DMS79 (cell line): ENCODE measurements around the gene SHLD1.
"Not testable (repeated sequence)": the region's sequence is repeated elsewhere in the genome, so short reads cannot be mapped to it uniquely, and the experiment has no call there.

ENCODE experiments used
- DNase-seq: peaks from one replicate; lab custom pipeline; 2025; lab: John Stamatoyannopoulos, UW

SHLD1 gene

DNA sequence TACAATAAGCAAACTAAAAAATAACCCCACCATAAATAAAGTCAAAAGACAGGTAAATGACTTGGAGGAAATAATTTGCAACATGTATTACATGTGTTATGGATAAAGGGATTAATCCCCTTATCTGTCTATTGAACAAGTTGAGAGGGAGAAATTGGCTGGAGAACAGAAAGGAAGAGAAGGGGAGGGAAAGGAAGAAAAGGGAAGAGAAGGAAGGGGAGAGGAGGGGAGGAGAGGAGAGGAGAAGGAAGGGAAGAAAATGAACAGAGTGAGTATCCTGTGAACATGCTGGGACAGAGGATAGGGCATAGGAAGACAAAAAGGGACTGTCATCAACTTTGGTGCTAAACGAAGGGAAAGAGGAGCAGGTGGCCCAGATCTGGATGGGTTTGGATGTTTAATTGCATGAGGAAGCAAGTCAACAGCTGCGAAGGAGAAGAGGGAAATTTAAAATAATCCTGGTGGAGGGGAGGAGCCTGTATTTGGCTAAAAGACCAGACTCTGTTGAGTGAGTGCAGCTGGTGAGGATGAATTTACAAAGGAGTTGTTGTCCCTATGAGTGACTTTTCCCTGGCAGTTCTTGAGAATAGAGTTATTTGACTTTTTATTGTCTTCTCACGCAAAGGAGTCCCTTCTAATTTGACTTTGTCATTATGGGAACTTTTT lies 14.2 kb upstream of the SHLD1 start:
- no peak for DNase-seq

DNA sequence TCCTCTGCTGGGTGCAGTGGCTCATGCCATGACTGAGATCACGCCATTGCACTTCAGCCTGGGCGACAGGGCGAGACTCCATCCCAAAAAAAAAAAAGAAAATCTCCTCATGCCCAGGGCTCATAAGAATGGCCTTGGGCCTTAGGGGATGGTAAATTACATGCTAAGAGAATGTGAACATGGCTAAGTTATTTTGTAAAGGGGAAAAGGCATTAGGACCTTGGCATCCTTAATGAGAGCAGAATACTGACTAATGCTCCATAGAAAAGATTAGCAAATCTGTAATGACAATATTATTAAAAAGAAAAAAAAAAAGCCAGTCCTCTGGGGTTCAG lies 12.6 kb upstream of the SHLD1 start:
- DNase-seq: no peak

DNA sequence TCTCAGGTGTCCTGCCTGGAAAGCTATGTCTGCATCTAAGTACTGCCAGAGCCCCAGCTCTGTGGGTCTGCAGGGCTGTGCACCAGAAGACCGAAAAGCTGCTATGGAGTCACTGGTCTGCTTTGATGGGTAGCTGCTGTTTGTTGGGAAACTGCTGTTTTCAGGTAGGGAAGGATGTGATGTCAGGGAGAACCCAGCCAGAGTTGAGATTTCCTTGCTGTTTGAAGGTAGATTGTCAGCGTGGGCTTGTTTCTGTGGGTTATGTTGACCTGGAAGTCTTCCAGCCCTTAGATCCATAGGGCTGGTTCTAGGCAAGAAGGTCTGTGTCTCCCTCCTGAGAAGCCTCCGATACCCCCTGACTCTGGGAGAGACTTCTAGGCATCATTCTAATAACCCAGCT lies 12.2 kb upstream of the SHLD1 start:
- no peak for DNase-seq

DNA sequence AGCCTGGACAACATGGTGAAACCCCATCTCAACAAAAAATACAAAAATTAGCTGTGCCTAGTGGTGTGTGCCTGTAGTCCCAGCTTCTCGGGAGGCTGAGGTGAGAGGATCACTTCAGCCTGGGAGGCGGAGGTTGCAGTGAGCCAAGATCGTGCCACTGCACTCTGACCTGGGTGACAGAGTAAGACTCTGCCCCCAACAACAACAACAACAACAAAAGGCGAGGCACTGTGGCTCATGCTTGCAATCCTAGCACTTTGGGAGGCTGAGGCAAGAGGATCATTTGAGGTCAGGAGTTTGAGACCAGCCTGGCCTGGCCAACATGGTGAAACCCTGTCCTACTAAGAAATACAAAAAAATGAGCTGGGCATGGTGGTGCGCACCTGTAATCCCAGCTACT lies 9.6 kb upstream of the SHLD1 start:
- DNase-seq: not testable (repeated sequence)

DNA sequence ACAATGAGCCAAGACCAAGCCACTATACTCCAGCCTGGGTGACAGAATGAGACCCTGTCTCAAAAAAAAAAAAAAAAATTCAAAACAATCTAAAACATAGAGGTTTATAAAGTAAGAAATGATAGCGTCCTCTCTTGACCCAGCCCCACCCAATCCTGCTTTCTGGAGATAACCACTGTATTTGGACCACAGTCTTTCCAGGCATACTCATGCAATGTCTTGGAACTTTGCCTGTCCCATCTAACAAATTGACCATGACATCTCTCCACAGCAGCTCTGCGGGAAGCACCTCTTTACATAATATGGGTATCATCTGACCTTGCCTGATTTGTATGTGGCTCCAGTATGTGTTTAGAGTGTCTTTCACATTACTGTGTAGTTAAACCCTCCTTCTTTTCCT lies 9.1 kb upstream of the SHLD1 start:
- peak; percentile 56 for DNase-seq

DNA sequence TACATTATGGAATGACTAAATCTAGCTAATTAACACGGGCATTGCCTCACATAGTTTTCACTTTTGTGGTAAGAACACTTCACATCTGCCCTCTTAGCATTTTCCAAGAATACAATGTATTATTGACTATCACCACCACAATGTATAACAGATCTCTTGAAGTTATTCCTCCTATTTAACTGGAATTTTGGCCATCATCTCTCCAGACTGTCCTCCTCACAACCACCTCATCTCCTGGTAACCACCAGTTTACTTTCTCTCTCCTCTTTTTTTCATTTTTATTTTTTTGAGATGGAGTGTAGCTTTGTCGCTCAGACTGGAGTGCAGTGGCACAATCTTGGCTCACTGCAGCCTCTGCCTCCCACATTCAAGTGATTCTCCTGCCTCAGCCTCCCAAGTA lies 8.2 kb upstream of the SHLD1 start:
- DNase-seq: no peak

DNA sequence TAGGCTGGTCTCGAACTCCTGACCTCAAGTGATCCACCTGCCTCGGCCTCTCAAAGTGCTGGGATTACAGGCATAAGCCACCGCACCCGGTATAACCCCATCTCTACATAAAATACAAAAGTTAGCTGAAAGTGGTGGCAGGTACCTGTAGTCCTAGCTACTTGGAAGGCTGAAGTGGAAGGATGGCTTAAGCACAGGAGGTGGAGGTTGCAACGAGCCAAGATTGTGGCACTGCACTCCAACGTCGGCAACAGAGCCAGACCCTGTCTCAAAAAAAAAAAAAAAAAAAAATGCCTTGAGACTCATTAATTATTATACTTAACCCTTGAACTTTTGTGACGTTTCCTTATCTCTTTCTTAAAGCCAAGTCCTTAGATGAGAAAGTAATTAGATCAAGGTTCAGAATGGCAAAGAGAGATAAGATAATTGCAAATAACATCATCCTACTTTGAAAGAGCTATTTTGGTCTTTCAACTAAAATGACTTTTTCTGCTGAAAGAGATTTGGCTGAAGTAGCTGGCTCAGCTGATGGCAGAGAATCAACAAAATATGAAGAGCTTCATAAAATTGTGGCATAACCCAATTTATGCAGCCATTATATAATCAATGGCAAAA lies 4.7 kb upstream of the SHLD1 start:
- DNase-seq: no peak

DNA sequence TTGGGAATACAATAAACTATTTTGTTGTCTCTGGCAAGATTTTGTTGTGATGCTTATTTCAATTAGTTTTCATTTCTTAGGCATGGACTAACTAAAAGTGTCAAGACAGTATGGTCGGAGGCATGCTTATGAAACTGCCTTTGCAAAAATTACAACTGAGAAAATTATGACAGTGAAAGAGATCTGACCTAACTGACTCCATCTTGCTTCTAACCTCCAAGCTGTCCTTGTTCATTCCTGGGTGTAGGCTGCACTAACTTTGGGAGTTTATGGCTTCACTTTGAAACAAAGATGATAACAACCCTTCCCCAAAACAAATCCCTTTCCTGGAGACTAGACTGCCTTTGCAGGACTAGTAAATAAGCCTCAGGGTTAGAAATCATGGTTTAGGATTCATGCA lies 4.1 kb upstream of the SHLD1 start:
- DNase-seq: no peak

DNA sequence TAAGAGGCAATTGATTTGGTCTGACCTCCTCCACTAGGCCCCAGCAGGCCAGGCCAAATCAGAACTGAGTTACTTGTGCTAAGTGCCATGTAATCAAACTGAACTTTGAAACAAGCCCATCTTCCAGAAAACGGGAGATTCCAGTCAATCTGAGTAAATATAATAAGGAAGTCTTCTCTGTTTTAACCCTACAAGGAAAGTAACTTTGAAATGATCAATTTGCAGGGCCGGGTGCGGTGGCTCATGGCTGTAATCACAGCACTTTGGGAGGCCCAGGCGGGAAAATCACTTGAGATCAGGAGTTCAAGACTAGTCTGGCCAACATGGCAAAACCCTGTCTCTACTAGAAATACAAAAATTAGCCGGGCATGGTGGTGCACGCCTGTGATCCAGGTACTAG lies 2.0 kb upstream of the SHLD1 start:
- DNase-seq: no peak

DNA sequence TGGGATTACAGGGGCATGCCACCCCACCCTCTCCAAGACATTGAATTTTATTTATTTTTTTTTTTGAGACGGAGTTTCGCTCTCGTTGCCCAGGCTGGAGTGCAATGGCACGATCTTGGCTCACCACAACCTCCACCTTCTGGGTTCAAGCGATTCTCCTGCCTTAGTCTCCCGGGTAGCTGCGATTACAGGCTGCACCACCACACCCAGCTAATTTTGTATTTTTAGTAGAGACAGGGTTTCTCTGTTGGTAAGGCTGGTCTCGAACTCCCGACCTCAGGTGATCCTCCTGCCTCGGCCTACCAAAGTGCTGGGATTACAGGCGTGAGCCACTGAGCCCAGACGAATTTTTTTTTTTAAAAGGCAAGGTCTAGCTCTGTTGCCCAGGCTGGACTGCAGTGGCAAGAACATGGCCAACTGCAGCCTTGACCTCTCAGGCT lies 669 bp upstream of the SHLD1 start:
- DNase-seq: not testable (repeated sequence)

DNA sequence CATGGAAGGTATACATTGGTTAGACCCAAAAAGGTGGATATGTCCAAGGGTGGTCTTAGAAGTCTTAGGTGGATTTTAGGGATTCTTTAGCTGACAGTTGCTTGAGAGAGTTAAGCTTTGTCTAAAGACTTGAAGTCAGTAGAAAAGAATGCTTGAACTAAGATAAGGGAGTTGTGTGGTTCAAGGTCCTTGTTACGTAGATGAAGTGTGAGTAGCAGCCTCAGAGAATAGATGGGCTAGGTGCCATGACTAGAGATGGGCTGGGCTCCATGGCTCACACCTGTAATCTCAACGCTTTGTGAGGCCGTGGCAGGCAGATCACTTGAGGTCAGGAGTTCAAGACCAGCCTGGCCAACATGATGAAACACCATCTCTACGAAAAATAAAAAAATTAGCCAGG lies 1.7 kb downstream of the SHLD1 start:
- no peak for DNase-seq

DNA sequence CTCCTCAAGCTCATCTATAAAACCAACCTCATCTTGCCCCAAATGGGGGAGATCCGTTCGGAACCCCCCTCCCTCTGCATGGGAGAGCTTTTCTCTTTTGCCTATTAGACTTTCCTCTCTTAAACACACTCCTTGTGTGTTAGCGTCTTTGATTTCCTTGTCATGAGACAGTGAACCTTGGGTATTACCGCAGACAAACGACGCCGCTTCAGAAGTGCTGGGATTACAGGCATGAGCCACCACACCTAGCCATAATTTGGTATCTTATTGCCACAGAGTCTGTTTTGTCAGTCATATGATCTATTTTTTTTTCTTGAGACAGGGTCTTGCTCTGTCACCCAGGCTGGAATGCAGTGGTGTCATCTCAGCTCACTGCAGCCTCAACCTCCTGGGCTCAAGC lies 3.6 kb downstream of the SHLD1 start:
- no peak for DNase-seq

DNA sequence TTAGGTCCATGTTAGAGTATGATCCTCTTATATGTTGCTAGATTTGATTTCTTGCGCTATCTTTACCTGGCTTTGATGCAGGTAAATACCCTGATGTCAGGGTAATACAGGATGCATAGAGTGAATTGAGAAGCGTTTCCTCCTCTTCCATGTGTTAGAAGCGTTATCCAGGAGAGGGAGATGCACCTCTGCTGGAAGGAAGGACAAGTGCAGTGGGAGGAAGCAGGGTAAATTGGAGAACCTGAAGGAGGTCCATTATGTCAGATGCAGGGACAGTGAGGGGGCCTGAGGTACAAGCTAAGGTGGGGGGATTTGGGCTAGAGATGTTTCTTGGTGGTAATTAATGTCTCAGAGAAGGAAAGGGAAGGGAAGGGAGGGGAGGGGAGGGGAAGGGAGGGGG lies 7.7 kb downstream of the SHLD1 start:
- DNase-seq: no peak

DNA sequence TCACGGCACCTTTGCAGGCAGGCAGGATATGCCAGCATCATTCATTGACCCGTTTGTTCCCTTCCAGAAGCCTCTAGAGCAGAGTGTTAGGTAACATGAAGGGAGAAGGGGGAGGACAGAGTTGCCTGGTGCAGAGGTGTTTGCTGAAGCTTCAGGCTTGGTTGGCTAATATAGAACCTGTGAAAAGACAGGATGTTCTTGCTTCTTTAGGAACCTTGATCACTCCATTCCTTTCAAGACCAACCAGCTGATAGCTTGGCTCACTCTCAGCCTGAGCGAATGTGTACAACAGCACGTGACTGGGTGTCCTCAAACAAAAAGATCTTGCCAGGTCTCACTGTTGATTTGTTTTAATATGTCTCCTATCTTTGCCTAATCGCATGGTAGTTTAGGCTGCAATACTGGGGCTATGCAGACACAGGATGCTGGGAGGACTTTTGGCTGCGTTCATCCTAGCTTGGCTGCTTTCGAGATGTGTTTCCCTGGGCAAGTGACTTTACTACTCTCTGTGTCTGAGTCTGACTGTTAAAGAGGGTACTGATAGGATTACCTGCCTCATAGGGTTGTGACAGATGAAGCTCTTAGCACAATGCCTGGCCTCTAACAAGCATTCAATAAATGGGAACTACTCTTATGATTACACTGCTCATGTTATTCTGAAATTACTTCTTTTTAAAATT lies 16.0 kb downstream of the SHLD1 start:
- no peak for DNase-seq

DNA sequence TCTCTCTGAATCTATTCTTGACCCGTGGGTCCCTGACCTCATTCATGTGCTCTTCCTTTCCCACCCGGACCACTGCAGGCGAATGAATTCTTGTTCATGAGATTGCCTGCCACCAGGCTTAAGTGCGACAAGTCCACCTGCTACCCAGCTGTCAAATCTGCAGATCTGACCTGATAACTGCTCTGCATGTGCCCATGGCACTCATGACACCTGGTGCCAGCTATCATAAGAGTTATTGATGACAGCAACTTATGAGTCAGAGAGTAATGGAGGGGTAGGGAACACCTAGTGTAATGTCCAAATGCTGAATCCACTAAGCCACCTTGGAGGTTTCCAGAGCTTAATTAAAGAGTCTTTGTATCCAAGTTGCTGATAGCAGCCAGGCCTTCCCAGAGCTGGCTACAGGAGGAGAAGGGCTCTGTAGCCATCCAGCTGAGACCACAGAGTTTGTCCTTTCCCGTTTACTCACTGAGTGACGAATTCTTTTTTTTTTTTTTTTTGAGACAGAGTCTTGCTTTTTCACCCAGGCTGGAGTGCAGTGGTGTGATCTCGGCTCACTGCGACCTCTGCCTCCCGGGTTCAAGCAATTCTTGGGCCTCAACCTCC lies 17.4 kb downstream of the SHLD1 start:
- DNase-seq: no peak

DNA sequence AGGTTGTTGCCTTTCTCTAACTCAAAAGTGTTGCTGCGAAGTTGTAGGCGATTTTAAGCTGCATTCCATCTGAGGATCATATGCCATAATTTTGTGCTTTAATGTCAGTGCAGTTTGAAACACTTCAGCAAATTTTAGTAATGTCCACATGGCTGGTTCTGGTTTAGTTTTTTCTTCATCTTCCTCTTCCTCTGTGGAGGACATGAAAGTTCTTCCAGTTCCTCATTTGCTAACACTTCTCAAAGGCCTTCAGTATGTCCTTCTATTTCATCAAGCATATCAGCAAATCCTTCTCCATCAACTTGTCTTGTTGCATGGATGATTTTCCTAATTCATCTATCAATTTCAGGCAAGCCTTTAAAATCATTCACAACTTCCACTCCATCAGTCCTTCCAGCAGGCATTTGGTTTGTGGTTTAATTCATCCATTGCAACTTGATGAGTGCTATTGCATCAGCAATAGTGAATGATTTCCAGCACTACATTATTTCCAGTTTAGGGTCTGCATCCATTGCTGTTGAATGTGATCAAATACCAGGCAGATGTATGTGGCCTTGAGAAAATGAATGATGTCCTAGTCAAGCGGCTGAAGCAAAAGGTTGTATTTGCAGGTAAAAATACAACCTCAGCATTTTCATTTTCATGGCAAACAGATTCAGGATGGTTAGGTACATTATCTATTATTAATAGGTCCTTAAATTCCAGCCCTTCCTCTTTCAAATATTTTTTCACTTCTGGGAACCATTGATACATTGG lies 20.2 kb downstream of the SHLD1 start:
- DNase-seq: no peak

DNA sequence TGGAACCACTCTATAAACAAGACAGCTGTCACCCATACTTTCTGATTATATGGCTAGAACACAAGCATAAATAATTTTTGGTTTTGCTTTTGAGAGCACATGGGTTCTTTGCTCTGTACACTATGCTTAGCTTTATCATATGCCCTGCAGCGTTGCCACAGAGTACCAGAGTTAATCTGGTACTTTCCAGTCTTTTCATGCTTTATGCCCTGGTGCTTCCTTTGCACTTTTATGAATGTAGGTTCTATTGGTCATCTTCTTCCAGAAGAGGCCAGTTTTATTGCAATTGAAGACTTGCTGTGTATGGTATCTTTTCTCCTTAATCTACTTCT lies 20.8 kb downstream of the SHLD1 start:
- DNase-seq: no peak

DNA sequence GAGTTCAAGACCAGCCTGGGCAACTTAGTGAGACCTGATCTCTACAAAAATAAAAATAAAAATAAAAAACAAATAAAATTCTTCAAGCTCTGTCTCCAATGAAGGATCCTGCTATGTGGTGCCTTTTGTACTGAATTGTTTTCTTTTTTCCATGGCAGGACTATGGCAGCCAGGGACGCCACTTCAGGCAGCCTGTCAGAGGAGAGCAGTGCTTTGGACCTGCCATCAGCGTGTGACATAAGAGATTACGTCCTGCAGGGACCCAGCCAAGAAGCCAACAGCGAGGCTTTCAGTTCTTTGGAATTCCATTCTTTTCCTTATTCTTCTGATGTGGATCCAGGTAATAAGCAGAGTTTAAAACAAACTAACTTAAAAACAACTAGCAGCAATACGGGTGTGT lies 22.5 kb downstream of the SHLD1 start:
- DNase-seq: no peak

DNA sequence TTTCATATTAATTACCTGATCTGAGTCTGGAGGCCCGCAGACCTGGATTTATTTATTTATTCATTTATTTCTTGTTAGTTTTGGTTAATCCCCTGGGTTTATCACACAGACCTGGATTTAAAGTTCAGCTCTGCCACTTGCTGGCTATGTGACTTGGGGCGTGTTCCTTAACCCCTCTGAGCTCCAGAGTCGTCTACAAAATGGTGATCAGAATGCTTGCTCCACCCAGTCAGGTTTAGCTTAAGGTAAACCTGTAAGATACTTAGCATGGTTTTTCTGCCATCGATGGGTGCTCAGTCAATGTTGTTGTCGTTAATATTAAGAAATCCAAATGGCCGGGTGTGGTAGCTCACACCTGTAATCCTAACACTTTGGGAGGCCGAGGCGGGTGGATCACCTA lies 23.4 kb downstream of the SHLD1 start:
- no peak for DNase-seq

DNA sequence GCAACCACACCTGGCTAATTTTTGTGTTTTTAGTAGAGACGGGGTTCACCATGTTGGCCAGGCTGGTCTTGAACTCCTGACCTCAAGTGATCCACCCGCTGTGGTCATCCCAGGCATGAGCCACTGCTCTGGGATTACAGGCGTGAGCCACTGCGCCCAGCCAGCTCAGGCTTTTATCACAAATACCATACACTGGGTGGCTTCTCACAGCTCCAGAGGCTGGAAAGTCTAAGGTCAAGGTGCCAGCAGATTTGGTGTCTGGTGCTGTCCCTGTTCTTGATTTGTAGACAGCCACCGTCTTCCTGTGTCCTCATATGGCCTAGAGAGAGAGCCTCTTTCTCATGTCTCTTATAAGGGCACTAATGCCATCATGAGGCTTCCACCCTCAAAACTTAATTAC lies 25.9 kb downstream of the SHLD1 start:
- DNase-seq: no peak

DNA sequence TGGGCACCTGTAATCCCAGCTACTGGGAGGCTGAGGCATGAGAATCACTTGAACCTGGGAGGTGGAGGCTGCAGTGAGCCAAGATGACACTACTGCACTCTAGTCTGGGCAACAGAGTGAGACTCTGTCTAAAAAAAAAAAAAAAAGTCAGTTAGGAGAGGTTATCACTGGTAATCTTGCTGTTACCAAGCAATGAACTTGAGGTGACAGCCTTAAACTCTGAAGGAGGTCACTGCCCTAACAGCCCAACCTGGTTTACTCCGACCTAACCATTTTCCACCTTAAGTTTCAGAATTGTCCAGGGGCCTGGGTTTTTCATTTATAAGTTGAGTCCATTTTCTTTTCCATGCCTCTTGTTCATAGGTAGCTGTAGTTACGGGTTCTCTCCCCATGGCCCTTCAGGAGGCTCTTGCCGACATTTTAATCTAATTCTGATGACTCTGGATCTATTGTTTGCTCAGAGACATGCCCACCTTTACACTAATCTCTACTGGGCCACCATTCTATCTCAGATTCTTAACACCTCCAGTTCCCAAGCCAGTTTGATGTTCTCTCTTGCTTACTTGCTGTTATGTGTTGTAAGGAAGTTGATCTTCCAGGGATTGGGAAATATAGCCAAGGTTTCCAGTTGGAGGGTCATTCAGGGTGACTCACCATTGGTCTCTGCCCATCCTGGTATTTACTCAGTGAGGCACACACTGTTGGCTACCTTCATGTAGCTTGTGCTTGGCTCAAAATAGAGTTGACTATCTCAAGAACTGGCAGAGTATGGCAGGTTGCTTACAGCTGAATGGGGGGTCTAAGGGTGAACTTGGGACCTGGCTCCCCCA lies 29.1 kb downstream of the SHLD1 start:
- DNase-seq: no peak

DNA sequence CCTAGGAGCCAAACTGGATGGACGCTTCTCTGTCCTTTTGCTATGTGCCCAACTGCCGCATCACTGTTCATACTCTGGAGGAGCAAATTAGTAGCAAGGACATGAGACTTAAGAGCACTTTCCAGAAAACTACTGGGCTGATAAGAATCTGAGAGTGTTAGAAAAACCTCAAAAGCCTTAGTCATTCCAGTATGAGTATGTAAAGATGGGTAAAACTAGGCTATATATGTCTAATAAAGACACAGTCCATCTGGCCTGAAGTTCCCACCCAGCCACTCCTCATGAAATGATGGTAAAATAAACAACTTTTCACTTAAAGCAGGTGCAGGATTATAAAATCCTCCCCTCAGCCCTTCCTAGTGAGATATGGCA lies 30.6 kb downstream of the SHLD1 start:
- no peak for DNase-seq
